ENCODE results near the gene FLRT2. TPM values are rescaled to one million over a fixed set of nuclear protein-coding genes. Genes with fewer than 3 reads are reported as not detected.

Gene FLRT2
- total RNA-seq, 1 donor from 2014 or later: 20.5 TPM

- no peak for DNase-seq (ENCODE audit: low spot score)
Observed at GRCh38 chr14:85530626-85531025, 682 bp downstream of the FLRT2 start.

- DNase-seq (ENCODE audit: low spot score): peak; percentile 42
Observed at GRCh38 chr14:85531141-85531586, 1.2 kb downstream of the FLRT2 start.

- peak; percentile 65 for DNase-seq (ENCODE audit: low spot score)
Observed at GRCh38 chr14:85531587-85532373, 1.8 kb downstream of the FLRT2 start.

- DNase-seq (ENCODE audit: low spot score): no peak
Observed at GRCh38 chr14:85532374-85533022, 2.6 kb downstream of the FLRT2 start.

DNA sequence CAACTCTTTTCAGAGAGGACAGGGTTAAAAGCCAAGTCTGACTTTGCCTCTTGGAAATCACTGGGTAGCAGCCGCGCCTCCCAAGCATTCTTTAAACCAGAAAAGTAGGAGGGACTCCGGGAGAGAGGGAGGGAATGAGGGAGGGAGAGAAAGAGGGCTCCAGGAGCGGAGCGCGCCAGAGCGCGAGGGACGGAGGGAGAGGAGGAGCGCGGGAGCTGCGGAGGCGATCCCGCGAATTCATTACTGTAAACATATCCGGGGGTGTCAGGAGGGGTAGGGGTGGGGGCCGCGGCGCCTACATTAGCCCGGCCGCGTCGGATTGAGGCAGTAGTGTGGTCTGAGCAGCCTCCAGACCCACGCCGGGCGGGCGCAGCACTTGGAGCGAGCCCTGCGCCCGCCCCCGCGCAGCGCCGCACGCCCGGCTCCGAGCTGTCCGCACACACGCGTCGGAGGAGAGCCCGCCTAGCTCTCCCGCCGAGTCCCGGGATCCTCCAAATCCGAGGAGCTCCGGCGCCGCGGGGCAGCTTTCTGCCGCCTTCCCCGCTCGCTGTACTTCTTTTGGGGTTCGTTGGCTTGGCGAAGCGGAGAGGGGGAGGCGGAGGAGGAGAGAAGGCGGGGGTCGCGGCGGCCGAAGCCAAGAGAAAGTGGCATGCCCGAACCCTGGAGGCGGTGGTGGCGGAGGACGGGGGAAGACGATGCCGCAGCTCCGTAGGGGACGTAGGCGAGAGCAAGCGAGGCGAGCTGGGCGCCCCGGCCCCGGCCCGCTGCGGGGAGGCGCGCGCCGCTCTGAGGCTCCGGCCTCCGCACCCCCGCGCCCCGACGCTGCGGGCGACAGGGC is 3.3 kb downstream of the FLRT2 start:
- DNase-seq (ENCODE audit: low spot score): peak; percentile 43

DNA sequence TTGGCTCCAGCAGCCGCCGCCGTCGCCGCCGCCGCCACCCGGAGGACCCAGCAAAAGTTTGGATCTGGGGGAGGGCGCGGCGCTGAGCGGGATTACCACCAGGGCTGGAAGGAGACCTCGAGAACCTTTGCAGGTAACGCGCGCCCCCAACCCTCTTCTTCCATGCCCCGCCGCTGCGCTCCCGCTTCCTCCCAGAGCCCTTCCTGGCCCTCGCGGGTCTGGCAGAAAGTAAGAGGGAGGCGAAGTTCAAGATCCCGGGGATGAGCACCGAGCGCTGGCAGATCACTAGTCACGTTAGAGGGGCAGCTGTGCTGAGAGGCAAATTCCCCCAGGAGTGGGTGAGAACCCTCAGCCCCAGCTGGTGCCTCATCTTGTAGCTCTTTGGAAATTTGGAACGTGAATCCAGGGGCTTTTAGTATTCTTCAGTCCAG is 3.9 kb downstream of the FLRT2 start:
- no peak for DNase-seq (ENCODE audit: low spot score)

DNA sequence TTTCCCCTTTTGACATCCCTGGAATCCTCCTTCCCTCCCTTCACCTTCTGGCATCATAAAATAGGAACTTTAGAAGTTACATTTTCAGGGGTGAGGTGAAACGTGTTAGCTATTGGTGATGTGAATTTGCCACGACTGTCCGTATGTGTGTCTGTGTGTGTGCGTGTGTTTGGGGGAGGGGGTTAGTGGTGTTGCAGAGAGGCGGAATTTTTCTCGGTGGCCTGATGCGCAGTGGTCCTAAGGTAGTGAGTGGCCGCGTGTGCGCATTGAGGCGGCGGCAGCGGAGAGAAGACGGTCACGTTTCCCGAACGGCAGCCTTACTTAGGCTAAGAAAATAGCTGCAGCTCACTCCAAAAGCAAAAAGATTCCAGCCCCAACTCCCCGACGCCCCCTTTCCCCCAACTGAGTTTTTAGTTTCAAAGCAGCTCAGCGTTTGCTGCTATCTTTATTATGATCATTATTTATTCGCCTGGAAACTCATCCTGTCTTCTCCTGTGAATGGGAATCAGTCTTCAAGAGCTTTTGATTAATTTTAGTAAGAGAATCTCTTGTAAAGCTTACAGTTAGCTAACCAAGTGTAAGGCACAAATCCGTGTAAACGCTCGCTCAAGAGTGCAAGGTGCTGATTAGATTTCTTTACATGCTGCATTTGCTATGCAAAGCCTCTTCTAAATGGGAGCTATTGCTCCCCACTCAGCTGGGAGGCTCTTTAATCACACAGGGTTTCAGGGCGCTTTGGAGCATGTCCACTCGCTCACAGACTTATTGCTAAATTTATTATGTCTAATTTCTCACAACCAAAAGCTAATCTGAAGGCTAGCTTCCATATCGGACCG is 4.7 kb downstream of the FLRT2 start:
- DNase-seq (ENCODE audit: low spot score): no peak

DNA sequence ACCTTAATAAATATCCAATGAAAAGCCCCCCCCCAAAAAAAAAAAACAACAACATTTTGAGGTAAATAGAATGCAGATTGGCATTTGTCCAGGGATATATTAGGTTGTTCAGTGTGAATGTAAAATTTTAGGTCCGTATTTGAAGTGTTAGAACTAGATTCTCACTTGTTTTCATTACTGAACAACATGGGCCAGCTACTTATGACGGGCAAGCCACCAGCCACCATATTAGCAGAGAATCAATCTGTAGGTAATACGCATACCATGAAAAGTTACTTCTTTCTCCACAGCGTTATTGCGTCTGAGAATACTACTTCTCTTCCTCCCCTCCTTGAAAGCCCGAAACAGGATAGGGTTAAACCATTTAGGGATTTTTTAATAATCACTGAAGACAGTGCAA is 5.4 kb downstream of the FLRT2 start:
- no peak for DNase-seq (ENCODE audit: low spot score)

DNA sequence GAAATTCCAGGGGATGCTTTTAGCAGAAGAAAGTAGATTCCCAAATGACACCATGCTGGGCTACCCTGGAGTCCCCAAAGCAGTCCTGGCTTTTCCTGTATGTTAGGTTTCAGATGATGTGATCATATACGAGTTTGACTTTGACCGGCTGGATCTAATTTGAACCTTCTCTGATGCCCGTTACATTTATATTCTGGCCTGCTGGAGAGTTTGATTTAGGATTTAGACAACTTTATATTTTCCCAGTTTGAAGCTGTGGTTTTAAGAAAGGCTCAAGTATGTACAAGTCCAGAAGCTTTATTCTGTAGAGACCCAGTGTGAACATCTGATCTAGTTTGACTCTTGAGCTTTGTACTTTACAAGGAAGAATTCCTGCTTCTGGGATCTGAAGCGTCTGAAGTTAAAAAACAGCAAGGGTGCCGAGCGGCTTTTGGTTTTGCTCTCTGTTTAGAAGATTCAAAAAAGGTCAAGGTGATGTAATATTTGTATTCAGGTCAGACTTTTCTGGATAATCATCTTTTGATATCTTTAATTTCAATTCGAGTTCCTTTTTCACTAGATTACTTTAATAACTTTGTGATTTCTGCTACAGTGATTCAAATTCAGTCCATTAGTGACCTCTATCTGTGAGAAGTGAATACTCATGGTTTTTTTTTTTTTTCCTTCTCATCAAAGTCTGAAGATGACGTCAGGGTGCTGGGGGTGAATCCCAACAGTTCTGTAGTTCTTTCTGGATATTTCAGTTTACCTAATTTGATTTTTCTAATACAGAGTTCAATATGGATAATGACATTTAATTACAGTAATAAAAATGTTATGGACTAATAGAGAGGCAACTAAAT is 6.3 kb downstream of the FLRT2 start:
- DNase-seq (ENCODE audit: low spot score): no peak

DNA sequence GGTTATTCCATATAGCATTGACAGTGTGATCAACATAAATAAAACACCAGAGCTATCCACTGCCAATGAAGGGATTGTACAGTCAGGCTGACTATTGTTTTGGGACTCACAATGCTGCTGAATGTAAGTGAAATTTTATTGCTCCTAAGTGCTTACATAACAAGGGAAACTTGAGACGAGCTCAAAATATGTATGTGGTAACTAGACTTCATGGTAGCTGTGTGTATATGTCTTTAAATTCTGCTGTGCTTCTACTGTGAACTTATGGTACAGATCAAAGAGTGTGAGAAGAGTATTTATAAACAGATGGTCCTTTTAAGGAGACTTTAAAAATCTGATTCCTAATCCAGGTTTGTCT is 6.9 kb downstream of the FLRT2 start:
- no peak for DNase-seq (ENCODE audit: low spot score)

DNA sequence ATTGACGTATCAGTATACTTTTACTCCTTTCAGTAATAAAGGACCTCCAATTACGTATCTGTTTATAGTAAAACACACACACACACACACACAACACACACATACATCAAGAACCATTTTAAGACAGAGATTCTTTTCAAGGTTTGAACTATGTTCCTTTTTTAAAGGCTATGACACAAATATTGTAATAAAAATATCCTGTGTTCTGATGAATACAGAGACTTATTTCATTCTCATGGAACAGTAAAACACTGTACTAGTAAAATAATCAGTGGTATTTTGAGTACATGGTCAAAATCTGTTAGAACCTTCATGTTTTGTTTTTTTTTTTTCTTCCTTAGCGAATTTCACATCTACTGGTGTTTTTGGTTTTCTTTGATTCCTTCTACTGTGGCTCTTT is 7.6 kb downstream of the FLRT2 start:
- no peak for DNase-seq (ENCODE audit: low spot score)

- DNase-seq (ENCODE audit: low spot score): no peak
Observed at GRCh38 chr14:85538636-85539035, 8.7 kb downstream of the FLRT2 start.

DNA sequence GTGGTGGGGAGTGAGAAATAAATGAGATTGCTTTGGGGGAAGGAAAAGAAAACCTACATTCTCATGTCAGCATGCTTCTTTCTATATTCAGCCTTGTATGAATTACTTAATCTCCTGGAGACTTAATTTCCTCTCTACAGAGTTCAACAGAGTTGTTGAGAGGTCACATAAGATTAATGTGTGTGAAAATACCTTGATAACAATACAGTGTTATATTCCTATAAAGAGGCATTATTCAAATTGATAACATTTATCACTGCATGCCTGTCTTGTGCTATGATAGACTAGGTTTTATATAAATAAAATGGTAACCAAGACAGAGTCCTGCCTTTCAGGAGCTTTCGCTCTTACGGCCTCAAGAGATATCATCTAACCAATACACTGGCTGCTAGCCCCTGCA is 9.6 kb downstream of the FLRT2 start:
- DNase-seq (ENCODE audit: low spot score): no peak

DNA sequence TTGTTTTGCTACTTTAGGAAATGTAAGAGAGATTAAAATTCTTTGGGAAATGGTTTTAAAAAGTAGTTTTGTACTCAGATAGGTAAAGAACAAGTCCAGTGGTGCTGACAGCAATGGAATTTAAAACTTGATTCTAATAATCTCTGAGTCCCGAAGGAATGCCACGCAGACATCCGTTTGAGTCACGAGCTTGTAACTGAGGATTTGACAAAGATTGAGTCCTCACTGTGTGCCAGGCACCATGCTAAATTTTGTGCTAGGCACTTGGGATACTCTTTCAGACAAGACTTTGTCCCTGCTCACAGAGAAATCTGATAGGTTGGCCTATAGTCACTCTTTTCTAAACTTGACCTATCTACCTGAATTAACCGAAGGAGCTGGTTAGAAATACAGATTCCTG is 12.7 kb downstream of the FLRT2 start:
- no peak for DNase-seq (ENCODE audit: low spot score)

- no peak for DNase-seq (ENCODE audit: low spot score)
Observed at GRCh38 chr14:85545738-85546137, 15.8 kb downstream of the FLRT2 start.

- no peak for DNase-seq (ENCODE audit: low spot score)
Observed at GRCh38 chr14:85546390-85546789, 16.4 kb downstream of the FLRT2 start.

DNA sequence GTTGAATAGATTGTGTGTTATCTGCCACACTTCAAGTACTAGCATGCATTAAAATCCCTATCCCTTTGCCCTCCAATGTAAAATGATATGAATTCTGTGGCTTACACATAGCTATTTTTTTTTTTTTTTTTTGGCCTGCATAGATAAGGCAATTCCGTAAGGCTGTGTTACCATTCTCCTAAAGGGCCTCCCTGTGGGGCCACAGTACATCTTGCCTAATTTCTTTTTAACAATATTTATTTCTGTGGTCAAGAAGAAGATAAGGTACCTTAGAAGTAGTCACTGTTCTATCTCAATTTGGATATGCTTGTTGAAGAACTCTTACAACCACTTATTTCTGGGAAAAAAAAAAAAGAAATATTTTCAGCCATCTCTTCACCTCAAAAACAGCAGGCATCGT is 19.8 kb downstream of the FLRT2 start:
- DNase-seq (ENCODE audit: low spot score): no peak

- no peak for DNase-seq (ENCODE audit: low spot score)
Observed at GRCh38 chr14:85554106-85554505, 24.2 kb downstream of the FLRT2 start.

DNA sequence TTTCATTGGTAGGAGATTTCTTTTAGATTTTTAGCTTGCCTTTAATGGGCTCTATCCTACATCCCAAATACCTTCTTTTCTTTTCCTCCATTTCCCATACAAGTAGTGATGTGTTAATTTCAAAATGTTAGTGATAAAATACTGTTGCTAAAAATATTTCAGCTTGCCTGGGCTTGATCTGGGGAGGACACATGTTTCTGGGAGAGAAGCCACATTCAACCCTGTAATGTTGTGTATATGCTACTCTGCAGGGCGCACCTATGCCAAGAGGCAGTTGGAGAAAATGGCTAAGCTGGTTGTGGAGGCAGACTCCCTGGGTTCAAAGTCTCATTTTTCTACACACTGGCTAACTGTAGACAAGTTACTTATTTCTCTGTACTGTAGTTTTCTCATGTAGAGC is 26.3 kb downstream of the FLRT2 start:
- DNase-seq (ENCODE audit: low spot score): no peak

- no peak for DNase-seq (ENCODE audit: low spot score)
Observed at GRCh38 chr14:85558505-85558904, 28.6 kb downstream of the FLRT2 start.

DNA sequence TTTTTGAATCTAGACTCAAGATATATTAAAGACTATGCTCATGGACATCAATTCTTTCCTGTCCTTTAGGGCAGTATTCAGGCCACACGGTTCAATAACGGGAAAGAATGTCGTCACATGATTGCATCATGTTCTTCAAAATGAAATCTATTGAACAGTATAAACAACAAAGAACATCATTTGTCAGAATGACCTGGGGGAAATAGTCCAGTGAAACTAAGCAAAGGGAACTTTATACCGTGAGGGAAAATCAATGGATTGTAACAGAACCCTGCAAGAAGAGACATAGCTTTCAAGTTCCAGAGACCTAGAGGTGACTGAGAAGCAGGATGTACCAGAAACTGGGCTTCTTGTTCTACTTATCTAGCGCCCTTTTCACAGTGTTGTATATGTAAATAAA is 32.7 kb downstream of the FLRT2 start:
- DNase-seq (ENCODE audit: low spot score): no peak
